NCI-H1105 treated with DMSO at 0.1 percent for 48 hours (cell line): Measurements from ENCODE around the gene ZEB2.
A peak's percentile ranks its signal among the peaks of the same experiment; 100 is the strongest.

ENCODE experiments used
- DNase-seq: peaks from one replicate; lab custom pipeline; 2025; lab: John Stamatoyannopoulos, UW

ZEB2 gene

GRCh38 chr2:144421606-144422510, 98.1 kb downstream of the ZEB2 start:
- DNase-seq: no peak

GRCh38 chr2:144419218-144419617, 100.7 kb downstream of the ZEB2 start:
- peak; percentile 73 for DNase-seq

GRCh38 chr2:144415386-144415785, 104.5 kb downstream of the ZEB2 start:
- no peak for DNase-seq

GRCh38 chr2:144414324-144414845, 105.5 kb downstream of the ZEB2 start:
- no peak for DNase-seq

- no peak for DNase-seq
Measured at GRCh38 chr2:144412709-144413108, 107.2 kb downstream of the ZEB2 start.

GRCh38 chr2:144411473-144411872, 108.4 kb downstream of the ZEB2 start:
- DNase-seq: no peak

- no peak for DNase-seq
Measured at GRCh38 chr2:144409241-144409640, 110.7 kb downstream of the ZEB2 start.

GRCh38 chr2:144407262-144407661, 112.7 kb downstream of the ZEB2 start:
- DNase-seq: no peak

GRCh38 chr2:144405982-144406788, 113.7 kb downstream of the ZEB2 start:
- DNase-seq: no peak

GRCh38 chr2:144405321-144405720, 114.6 kb downstream of the ZEB2 start:
- no peak for DNase-seq

GRCh38 chr2:144404586-144405314, 115.2 kb downstream of the ZEB2 start:
- DNase-seq: no peak

GRCh38 chr2:144403933-144404332, 116.0 kb downstream of the ZEB2 start:
- no peak for DNase-seq

- no peak for DNase-seq
Measured at GRCh38 chr2:144402251-144402650, 117.7 kb downstream of the ZEB2 start.

- DNase-seq: no peak
Measured at GRCh38 chr2:144401036-144401435, 118.9 kb downstream of the ZEB2 start.

- DNase-seq: no peak
Measured at GRCh38 chr2:144396318-144396717, 123.6 kb downstream of the ZEB2 start.

GRCh38 chr2:144390424-144391020, 129.4 kb downstream of the ZEB2 start:
- DNase-seq: no peak

- DNase-seq: no peak
Measured at GRCh38 chr2:144389930-144390311, 130.0 kb downstream of the ZEB2 start.

- no peak for DNase-seq
Measured at GRCh38 chr2:144389151-144389929, 130.6 kb downstream of the ZEB2 start.

- DNase-seq: no peak
Measured at GRCh38 chr2:144385381-144385780, 134.5 kb downstream of the ZEB2 start.

- DNase-seq: no peak
Measured at GRCh38 chr2:144383571-144384100, 136.3 kb downstream of the ZEB2 start.

- DNase-seq: no peak
Measured at GRCh38 chr2:144382849-144383248, 137.1 kb downstream of the ZEB2 start.
